Natural killer cell (primary cell): ENCODE measurements around the gene AATF. TPM values are rescaled to one million over a fixed set of nuclear protein-coding genes. Genes with fewer than 3 reads are reported as not detected.

ENCODE experiments used
- ATAC-seq, 3 donors: fragments of 150-1000 bp in 2 of 3; fragments of 200-7000 bp in 1 of 3; cut with Tn5 transposase; 1 replicate in 1 of 3; 2 replicates in 2 of 3; pipeline ENCODE4 v1.10.0; 2021; ENCODE audit warnings: mild to moderate bottlenecking in 2 of 3, moderate library complexity in 2 of 3
- DNase-seq, 2 donors: peaks; one replicate each; pipeline versions ENCODE4 v3.0.0 to v3.0.0-alpha.2; 2013 to 2021; ENCODE audit warnings: mixed read lengths in 1 of 2
- H3K27ac ChIP-seq: one replicate; pipeline ENCODE4 v1.5.1; 2013; ENCODE audit warnings: mild to moderate bottlenecking, low read length
- H3K27me3 ChIP-seq: one replicate; pipeline ENCODE4 v1.6.1; 2013; ENCODE audit warnings: low read length; ENCODE audit not compliant: control insufficient read depth, insufficient read depth
- H3K36me3 ChIP-seq: one replicate; pipeline ENCODE4 v1.6.1; 2013; ENCODE audit warnings: low read length; ENCODE audit not compliant: control insufficient read depth, insufficient read depth
- H3K4me1 ChIP-seq: one replicate; pipeline ENCODE4 v1.6.1; 2013; ENCODE audit warnings: low read length; ENCODE audit not compliant: control insufficient read depth, insufficient read depth
- H3K4me3 ChIP-seq: one replicate; pipeline ENCODE4 v1.5.1; 2013; ENCODE audit warnings: low read length
- H3K9me3 ChIP-seq: one replicate; pipeline ENCODE4 v1.6.1; 2013; ENCODE audit warnings: low read length; ENCODE audit not compliant: control insufficient read depth, insufficient read depth
- H3K27ac Mint-ChIP-seq, 2 donors: one replicate each; pipeline ENCODE4 v1.8.0; 2022; ENCODE audit warnings: mild to moderate bottlenecking in 2 of 2, mixed read lengths in 2 of 2, moderate library complexity in 1 of 2
- H3K27me3 Mint-ChIP-seq, 2 donors: one replicate each; pipeline ENCODE4 v1.8.0; 2022; ENCODE audit warnings: low read depth in 2 of 2, mixed read lengths in 2 of 2
- H3K36me3 Mint-ChIP-seq: one replicate; pipeline ENCODE4 v1.8.0; 2022; ENCODE audit warnings: mixed read lengths
- H3K4me1 Mint-ChIP-seq, 2 donors: one replicate each; pipeline ENCODE4 v1.8.0; 2022; ENCODE audit warnings: mixed read lengths in 2 of 2
- H3K4me3 Mint-ChIP-seq: one replicate; pipeline ENCODE4 v1.8.0; 2022; ENCODE audit warnings: mild to moderate bottlenecking, moderate library complexity, mixed read lengths
- H3K9me3 Mint-ChIP-seq, 2 donors: one replicate each; pipeline ENCODE4 v1.8.0; 2022; ENCODE audit warnings: mixed read lengths in 2 of 2
- WGBS: methylation state at CpG from one replicate; pipeline ENCODE4 v1.1.7; 2013; ENCODE audit warnings: missing lambda C conversion rate; ENCODE audit not compliant: insufficient coverage; 5-methylcytosine and 5-hydroxymethylcytosine counted together
- intact Hi-C: fragments of 100-400 bp; cut with micrococcal nuclease; formaldehyde crosslinking; loops from one replicate; pipeline ENCODE4 v1.14.2; 2022
- total RNA-seq, 4 donors: library from RNA; stranded (reverse); fragments of 120-200 nt in 1 of 4; gene quantifications; one replicate each; pipeline versions ENCODE4 v1.2.3 to v1.2.4, GENCODE V29; 2013 to 2022
- TF ChIP-seq, protein P1 (sequence below): fragments of 200-600 bp; IDR thresholded peaks from one replicate; pipeline ENCODE4 v1.8.0; 2022; ENCODE audit warnings: antibody characterized with exemption

AATF gene
- total RNA-seq, 3 donors from 2014 or later (not counting 1 experiment from before 2014, with no cell fraction given): 60.1 to 67.2 (median 63.2) TPM

DNA sequence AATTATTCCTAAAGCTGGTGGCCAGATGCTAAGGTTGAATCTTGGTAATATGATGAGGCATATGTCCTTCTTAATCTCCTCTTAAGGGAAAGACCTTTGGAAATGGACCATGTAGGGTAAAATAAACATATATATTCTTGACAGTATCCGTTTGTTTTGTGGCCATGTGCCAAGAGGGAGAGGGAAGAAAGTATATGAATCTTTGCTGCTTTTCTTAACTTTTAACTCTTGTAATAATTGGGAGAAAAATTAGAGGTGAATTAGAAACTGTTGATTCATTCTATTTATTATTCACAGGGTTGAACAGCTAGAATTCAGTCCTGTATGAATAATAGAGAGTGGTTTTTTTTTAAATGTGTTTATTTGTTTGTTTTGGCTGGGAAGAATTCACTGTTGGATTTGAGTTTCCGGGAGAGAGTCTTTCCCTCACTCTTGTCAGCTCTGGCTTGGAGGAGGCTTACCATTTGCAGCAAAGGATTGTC lies 31.6 kb downstream of the AATF start:
- H3K27ac Mint-ChIP-seq: no peak overlapping the region
- no peaks in the 10 kb centered on the region for H3K27me3 Mint-ChIP-seq
- intact Hi-C loops: no loop called here
- H3K4me3 Mint-ChIP-seq: no peak overlapping the region
- no peaks in the 10 kb centered on the region for H3K9me3 Mint-ChIP-seq
- Histone ChIP-seq H3K4me1 (no peaks in the 10 kb centered on the region), H3K4me3 (no peak overlapping the region), H3K36me3 (peaks cover 3% of the 10 kb centered on the region), H3K27ac (no peak overlapping the region), H3K9me3 (no peaks in the 10 kb centered on the region), H3K27me3 (no peaks in the 10 kb centered on the region)
- ATAC-seq (no peak), DNase-seq (no peak)
- TF ChIP-seq, protein P1, sequence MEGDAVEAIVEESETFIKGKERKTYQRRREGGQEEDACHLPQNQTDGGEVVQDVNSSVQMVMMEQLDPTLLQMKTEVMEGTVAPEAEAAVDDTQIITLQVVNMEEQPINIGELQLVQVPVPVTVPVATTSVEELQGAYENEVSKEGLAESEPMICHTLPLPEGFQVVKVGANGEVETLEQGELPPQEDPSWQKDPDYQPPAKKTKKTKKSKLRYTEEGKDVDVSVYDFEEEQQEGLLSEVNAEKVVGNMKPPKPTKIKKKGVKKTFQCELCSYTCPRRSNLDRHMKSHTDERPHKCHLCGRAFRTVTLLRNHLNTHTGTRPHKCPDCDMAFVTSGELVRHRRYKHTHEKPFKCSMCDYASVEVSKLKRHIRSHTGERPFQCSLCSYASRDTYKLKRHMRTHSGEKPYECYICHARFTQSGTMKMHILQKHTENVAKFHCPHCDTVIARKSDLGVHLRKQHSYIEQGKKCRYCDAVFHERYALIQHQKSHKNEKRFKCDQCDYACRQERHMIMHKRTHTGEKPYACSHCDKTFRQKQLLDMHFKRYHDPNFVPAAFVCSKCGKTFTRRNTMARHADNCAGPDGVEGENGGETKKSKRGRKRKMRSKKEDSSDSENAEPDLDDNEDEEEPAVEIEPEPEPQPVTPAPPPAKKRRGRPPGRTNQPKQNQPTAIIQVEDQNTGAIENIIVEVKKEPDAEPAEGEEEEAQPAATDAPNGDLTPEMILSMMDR: no peak
- H3K36me3 Mint-ChIP-seq: peaks cover 6% of the 10 kb centered on the region
- 94% methylated on average over 1 of the region's 2 CpGs for WGBS
- H3K4me1 Mint-ChIP-seq: peaks cover 54 to 61% of the 10 kb centered on the region in 2 donors

DNA sequence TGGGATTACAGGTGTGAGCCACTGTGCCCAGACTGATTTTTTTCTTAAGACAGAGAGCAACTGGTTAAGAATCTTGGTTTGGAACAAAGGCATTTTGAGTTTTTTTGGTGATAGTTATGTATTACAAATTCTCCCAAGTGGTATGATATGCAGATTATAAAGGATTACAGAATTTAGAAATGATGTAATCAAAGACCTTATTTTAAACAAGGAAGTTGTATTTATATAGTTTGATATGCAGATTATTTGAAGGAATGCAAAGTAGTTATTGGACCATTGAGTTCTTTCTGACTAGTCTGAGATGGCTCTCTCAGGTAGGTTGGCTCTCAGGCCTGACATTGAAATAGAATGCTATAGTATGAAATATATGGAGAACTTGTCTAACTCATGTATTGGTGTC lies 34.9 kb downstream of the AATF start:
- no peak overlapping the region for H3K4me3 ChIP-seq
- Mint-ChIP-seq H3K36me3 (peaks cover 14% of the 10 kb centered on the region), H3K27me3 (no peaks in the 10 kb centered on the region), H3K9me3 (no peaks in the 10 kb centered on the region), H3K4me1 (peaks cover 44% of the 10 kb centered on the region in 2 donors), H3K27ac (no peak overlapping the region), H3K4me3 (no peak overlapping the region)
- ATAC-seq (no peak), DNase-seq (no peak)
- H3K27ac ChIP-seq: no peak overlapping the region
- TF ChIP-seq, protein P1: no peak
- H3K4me1 ChIP-seq: no peaks in the 10 kb centered on the region
- H3K9me3 ChIP-seq: no peaks in the 10 kb centered on the region
- H3K36me3 ChIP-seq: peaks cover 24% of the 10 kb centered on the region
- intact Hi-C loops: no loop called here
- H3K27me3 ChIP-seq: no peaks in the 10 kb centered on the region

DNA sequence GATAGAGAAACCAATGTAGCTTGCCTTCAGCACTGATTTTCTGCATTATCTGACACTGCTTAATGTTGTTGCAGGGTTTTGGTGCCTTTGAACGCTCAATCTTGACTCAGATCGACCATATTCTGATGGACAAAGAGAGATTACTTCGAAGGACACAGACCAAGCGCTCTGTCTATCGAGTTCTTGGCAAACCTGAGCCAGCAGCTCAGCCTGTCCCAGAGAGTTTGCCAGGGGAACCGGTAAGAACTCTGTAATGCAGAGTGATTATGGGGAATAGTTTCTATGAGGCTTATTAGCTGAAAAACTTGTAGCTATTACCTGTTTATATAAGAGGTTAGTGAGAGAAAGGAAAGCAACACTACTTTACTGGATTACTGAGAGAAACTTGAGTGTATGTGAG lies 40.4 kb downstream of the AATF start:
- no peak for DNase-seq
- intact Hi-C loops: no loop called here
- Mint-ChIP-seq H3K9me3 (no peaks in the 10 kb centered on the region), H3K4me1 (peaks cover 5 to 15% of the 10 kb centered on the region in 2 donors), H3K27ac (no peak overlapping the region), H3K36me3 (peaks cover 33% of the 10 kb centered on the region), H3K27me3 (no peaks in the 10 kb centered on the region), H3K4me3 (no peak overlapping the region)
- Histone ChIP-seq H3K4me3 (no peak overlapping the region), H3K27me3 (no peaks in the 10 kb centered on the region), H3K4me1 (no peaks in the 10 kb centered on the region), H3K36me3 (peaks cover 71% of the 10 kb centered on the region), H3K27ac (no peak overlapping the region), H3K9me3 (no peaks in the 10 kb centered on the region)
- TF ChIP-seq, protein P1: no peak
- ATAC-seq: no peak
- WGBS: 99% methylated on average over 6 of the region's 6 CpGs

DNA sequence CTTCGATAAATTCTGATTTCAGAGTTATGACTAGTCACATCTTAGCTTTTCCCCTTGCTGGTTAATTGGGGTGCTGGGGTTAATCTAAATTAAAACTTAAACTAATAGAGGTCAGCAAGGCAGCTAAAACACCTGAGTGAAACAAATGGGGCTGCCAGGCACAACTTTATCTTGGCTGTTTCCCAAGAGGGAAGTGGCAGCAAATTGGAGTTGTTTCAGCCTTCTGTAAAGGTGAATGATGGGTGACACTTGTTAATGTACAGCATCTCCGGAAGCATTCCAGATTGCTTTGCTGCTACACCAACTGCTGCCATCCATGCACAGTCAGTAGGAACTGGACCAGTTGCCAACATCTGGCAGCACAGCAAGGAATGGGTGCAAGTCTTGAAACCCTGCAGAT lies 43.9 kb downstream of the AATF start:
- 100% methylated on average over 1 of the region's 2 CpGs for WGBS
- Mint-ChIP-seq H3K9me3 (no peaks in the 10 kb centered on the region), H3K27me3 (no peaks in the 10 kb centered on the region), H3K4me1 (peaks cover 0 to 13% of the 10 kb centered on the region in 2 donors), H3K27ac (no peak overlapping the region), H3K4me3 (no peak overlapping the region), H3K36me3 (peaks cover 46% of the 10 kb centered on the region)
- peaks cover 85% of the 10 kb centered on the region for H3K36me3 ChIP-seq
- no peak for ATAC-seq
- H3K27me3 ChIP-seq: no peaks in the 10 kb centered on the region
- DNase-seq: no peak
- H3K4me3 ChIP-seq: no peak overlapping the region
- H3K9me3 ChIP-seq: no peaks in the 10 kb centered on the region
- H3K4me1 ChIP-seq: no peaks in the 10 kb centered on the region
- TF ChIP-seq, protein P1: no peak
- no peak overlapping the region for H3K27ac ChIP-seq
- intact Hi-C loops: no loop called here
